MM.1S (cell line): Measurements from ENCODE around the gene NOXRED1.

ENCODE experiments used
- DNase-seq: peaks from one replicate; pipeline ENCODE4 v3.0.0-alpha.2; 2015
- H2AFZ ChIP-seq: fragments of 300-600 bp; sonication (generic); 2 replicates; pipeline ENCODE4 v1.6.0; 2016; ENCODE audit warnings: antibody characterized with exemption, low read length
- H3F3A ChIP-seq: fragments of 300-600 bp; sonication (generic); 2 replicates; pipeline ENCODE4 v1.6.1; 2016; ENCODE audit warnings: mild to moderate bottlenecking, antibody characterized with exemption, low read length, moderate library complexity, mixed read lengths; ENCODE audit not compliant: insufficient read depth
- H3K27ac ChIP-seq: fragments of 300-600 bp; sonication (generic); 2 replicates; pipeline ENCODE4 v1.5.1; 2016; ENCODE audit warnings: mild to moderate bottlenecking, low read length
- H3K27me3 ChIP-seq: fragments of 300-600 bp; sonication (generic); replicated peaks from 2 replicates; pipeline ENCODE4 v1.6.0; 2016; ENCODE audit warnings: low read length; ENCODE audit not compliant: insufficient read depth
- H3K36me3 ChIP-seq: fragments of 300-600 bp; sonication (generic); replicated peaks from 2 replicates; pipeline ENCODE4 v1.6.1; 2016; ENCODE audit warnings: mild to moderate bottlenecking, low read length, mixed read lengths; ENCODE audit not compliant: insufficient read depth
- H3K4me1 ChIP-seq: fragments of 300-600 bp; sonication (generic); 2 replicates; pipeline ENCODE4 v1.6.1; 2016; ENCODE audit warnings: low read length, mixed read lengths
- H3K4me2 ChIP-seq: fragments of 300-600 bp; sonication (generic); 2 replicates; pipeline ENCODE4 v1.6.0; 2016; ENCODE audit warnings: low read depth, low read length
- H3K4me3 ChIP-seq: fragments of 300-600 bp; sonication (generic); 2 replicates; pipeline ENCODE4 v1.5.1; 2016; ENCODE audit warnings: low read length, mixed read lengths
- H3K79me2 ChIP-seq: fragments of 300-600 bp; sonication (generic); 2 replicates; pipeline ENCODE4 v1.6.1; 2016; ENCODE audit warnings: mixed run types, low read length, mixed read lengths
- H3K9ac ChIP-seq: fragments of 300-600 bp; sonication (generic); 2 replicates; pipeline ENCODE4 v1.6.1; 2016; ENCODE audit warnings: low read length, mixed read lengths
- H3K9me2 ChIP-seq: fragments of 300-600 bp; sonication (generic); replicated peaks from 2 replicates; pipeline ENCODE4 v1.6.1; 2016; ENCODE audit warnings: mild to moderate bottlenecking, low read length, mixed read lengths; ENCODE audit not compliant: insufficient read depth
- H3K9me3 ChIP-seq: fragments of 300-600 bp; sonication (generic); replicated peaks from 2 replicates; pipeline ENCODE4 v1.6.1; 2016; ENCODE audit warnings: mild to moderate bottlenecking, low read length, mixed read lengths; ENCODE audit not compliant: insufficient read depth
- H4K20me1 ChIP-seq: fragments of 300-600 bp; sonication (generic); 2 replicates; pipeline ENCODE4 v1.6.1; 2016; ENCODE audit warnings: mild to moderate bottlenecking, low read length, moderate library complexity, mixed read lengths; ENCODE audit not compliant: insufficient read depth
- CTCF ChIP-seq: fragments of 300-600 bp; sonication (generic); IDR thresholded peaks from 2 replicates; pipeline ENCODE4 v1.5.1; 2016; ENCODE audit warnings: antibody characterized with exemption, low read length, mixed read lengths
- EZH2 ChIP-seq: fragments of 300-600 bp; sonication (generic); optimal IDR thresholded peaks from 2 replicates; pipeline ENCODE3; 2017; ENCODE audit warnings: low read depth, mild to moderate bottlenecking, antibody characterized with exemption, low read length, mixed read lengths
- EZH2phosphoT487 ChIP-seq: fragments of 300-600 bp; sonication (generic); IDR thresholded peaks from 2 replicates; pipeline ENCODE4 v1.6.1; 2018; ENCODE audit warnings: antibody characterized with exemption, low read length

The NOXRED1 gene

GRCh38 chr14:77455966-77456640, 32.8 kb upstream of the NOXRED1 start:
- DNase-seq = no peak
- Histone ChIP-seq H3K4me3 (peak overlapping the region; percentile 87), H3K9me3 (no peaks in the 10 kb centered on the region), H3K36me3 (0 out of 2 replicates have a peak, but pooled peaks cover 4% of the 10 kb centered on the region), H3K4me1 (peaks cover 9% of the 10 kb centered on the region), H3K79me2 (peaks cover 36% of the 10 kb centered on the region), H3K9me2 (no peaks in the 10 kb centered on the region), H2AFZ (no peak overlapping the region), H3K27me3 (no peaks in the 10 kb centered on the region), H3K4me2 (peak overlapping the region; percentile 74), H3K9ac (peak overlapping the region; percentile 77; the same call in 1 of the 2 replicates), H3F3A (peaks cover 8% of the 10 kb centered on the region; the same call in 1 of the 2 replicates), H4K20me1 (no peaks in the 10 kb centered on the region), H3K27ac (no peak overlapping the region)
- TF ChIP-seq EZH2phosphoT487 (no peak), CTCF (no peak), EZH2 (no peak)

DNA sequence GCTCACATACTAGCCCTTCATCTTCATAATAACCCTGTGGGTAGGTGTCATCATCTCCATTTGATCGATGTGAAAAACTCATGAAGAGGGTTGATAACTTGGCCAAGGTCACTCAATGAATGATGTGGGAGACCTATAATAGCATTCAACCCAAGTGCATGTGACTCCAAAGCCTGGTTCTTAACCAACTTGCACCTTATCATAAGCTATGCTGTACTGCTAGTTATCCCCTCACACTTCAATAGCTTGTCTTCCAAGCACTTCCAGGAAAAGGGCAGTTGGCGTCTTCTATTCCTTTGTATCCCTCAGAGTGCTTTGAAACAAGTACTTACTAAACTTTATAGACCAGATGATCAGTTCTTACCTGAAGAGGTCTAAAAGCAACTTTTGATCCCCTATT, 18.9 kb upstream of the NOXRED1 start:
- Histone ChIP-seq H3K4me2 (no peak overlapping the region), H3K79me2 (no peaks in the 10 kb centered on the region), H3K27me3 (no peaks in the 10 kb centered on the region), H2AFZ (no peak overlapping the region), H3K9me3 (no peaks in the 10 kb centered on the region), H3K9ac (no peak overlapping the region), H3K4me3 (no peak overlapping the region), H3F3A (no peaks in the 10 kb centered on the region), H3K36me3 (no peaks in the 10 kb centered on the region), H3K4me1 (no peaks in the 10 kb centered on the region), H3K9me2 (no peaks in the 10 kb centered on the region), H3K27ac (no peak overlapping the region), H4K20me1 (no peaks in the 10 kb centered on the region)
- TF ChIP-seq CTCF = no peak
- no peak for TF ChIP-seq EZH2phosphoT487
- TF ChIP-seq EZH2 = no peak
- DNase-seq = no peak

- no peak overlapping the region for H3K27ac ChIP-seq
- no peaks in the 10 kb centered on the region for H3K4me1 ChIP-seq
- no peak overlapping the region for H2AFZ ChIP-seq
- H3K9ac ChIP-seq = no peak overlapping the region
- TF ChIP-seq EZH2 = no peak
- TF ChIP-seq EZH2phosphoT487 = no peak
- no peak for TF ChIP-seq CTCF
- H3F3A ChIP-seq = no peaks in the 10 kb centered on the region
- H3K4me3 ChIP-seq = no peak overlapping the region
- H3K79me2 ChIP-seq = no peaks in the 10 kb centered on the region
- H3K9me3 ChIP-seq = no peaks in the 10 kb centered on the region
- H3K4me2 ChIP-seq = no peak overlapping the region
- no peaks in the 10 kb centered on the region for H3K27me3 ChIP-seq
- no peaks in the 10 kb centered on the region for H4K20me1 ChIP-seq
- no peak for DNase-seq
- no peaks in the 10 kb centered on the region for H3K9me2 ChIP-seq
- no peaks in the 10 kb centered on the region for H3K36me3 ChIP-seq
Measured at GRCh38 chr14:77439861-77440260, 16.5 kb upstream of the NOXRED1 start.
